HG02973 (cell line): ENCODE results near the gene CXCL9.
"Not testable (repeated sequence)": the region's sequence is repeated elsewhere in the genome, so short reads cannot be mapped to it uniquely, and the experiment has no call there.

Experiments
- ATAC-seq: cut with Tn5 transposase; IDR thresholded peaks from one replicate; pipeline ENCODE4 v1.9.1; 2021; ENCODE audit warnings: moderate library complexity; ENCODE audit not compliant: unreplicated experiment

CXCL9 gene

GRCh38 chr4:76013540-76013939 lies 6.2 kb upstream of the CXCL9 start:
- ATAC-seq = no peak

GRCh38 chr4:76012388-76012801 lies 5.1 kb upstream of the CXCL9 start:
- no peak for ATAC-seq

- no peak for ATAC-seq
Observed at GRCh38 chr4:76011700-76012387, 4.5 kb upstream of the CXCL9 start.

- ATAC-seq = no peak
Observed at GRCh38 chr4:76011018-76011670, 3.8 kb upstream of the CXCL9 start.

- ATAC-seq = no peak
Observed at GRCh38 chr4:76010576-76010975, 3.3 kb upstream of the CXCL9 start.

GRCh38 chr4:76009311-76009710 lies 2.0 kb upstream of the CXCL9 start:
- ATAC-seq = no peak

GRCh38 chr4:76003620-76004019 lies 3.7 kb downstream of the CXCL9 start:
- no peak for ATAC-seq

GRCh38 chr4:76003035-76003434 lies 4.3 kb downstream of the CXCL9 start:
- ATAC-seq = no peak

GRCh38 chr4:76002176-76002575 lies 5.1 kb downstream of the CXCL9 start:
- ATAC-seq = no peak

GRCh38 chr4:76001700-76002099 lies 5.6 kb downstream of the CXCL9 start:
- no peak for ATAC-seq

GRCh38 chr4:76000279-76000678 lies 7.0 kb downstream of the CXCL9 start:
- ATAC-seq = no peak

GRCh38 chr4:75998525-75999147 lies 8.7 kb downstream of the CXCL9 start:
- not testable (repeated sequence) for ATAC-seq

- ATAC-seq = no peak
Observed at GRCh38 chr4:75997946-75998345, 9.4 kb downstream of the CXCL9 start.

GRCh38 chr4:75997081-75997480 lies 10.2 kb downstream of the CXCL9 start:
- no peak for ATAC-seq

GRCh38 chr4:75995727-75996126 lies 11.6 kb downstream of the CXCL9 start:
- no peak for ATAC-seq

- ATAC-seq = no peak
Observed at GRCh38 chr4:75992462-75992861, 14.8 kb downstream of the CXCL9 start.

- ATAC-seq = no peak
Observed at GRCh38 chr4:75989846-75990528, 17.3 kb downstream of the CXCL9 start.

GRCh38 chr4:75985116-75985515 lies 22.2 kb downstream of the CXCL9 start:
- no peak for ATAC-seq

- no peak for ATAC-seq
Observed at GRCh38 chr4:75980576-75980975, 26.7 kb downstream of the CXCL9 start.

GRCh38 chr4:75976177-75976576 lies 31.1 kb downstream of the CXCL9 start:
- ATAC-seq = no peak

GRCh38 chr4:75973766-75974165 lies 33.5 kb downstream of the CXCL9 start:
- ATAC-seq = no peak

- ATAC-seq = no peak
Observed at GRCh38 chr4:75968084-75968483, 39.2 kb downstream of the CXCL9 start.
